Measurements from ENCODE around the gene ACTN1. TPM values are rescaled to one million over a fixed set of nuclear protein-coding genes. Genes with fewer than 3 reads are reported as not detected.
A peak's percentile ranks its signal among the peaks of the same experiment; 100 is the strongest.

Gene ACTN1
- total RNA-seq, 3 donors from 2014 or later = 93.7 to 607 (median 128) TPM

- DNase-seq (no peak), ATAC-seq (no peak)
- no peak overlapping the region for H3K4me3 ChIP-seq
- intact Hi-C loops (cut with DNase I, micrococcal nuclease) = no loop called here
- TF ChIP-seq CTCF (IDR thresholded peaks at IDR 0.05) = no peak
- H3K9me3 ChIP-seq = no peaks in the 10 kb centered on the region
- peaks cover 21% of the 10 kb centered on the region for H3K4me1 ChIP-seq (ENCODE audit: low read depth)
- no peaks in the 10 kb centered on the region for H3K36me3 ChIP-seq (ENCODE audit: low read depth)
These were observed 46.4 kb downstream of the ACTN1 start for GRCh38 chr14:68932686-68933085.

- intact Hi-C loops (cut with DNase I, micrococcal nuclease) = no loop called here
- no peak for TF ChIP-seq CTCF (IDR thresholded peaks at IDR 0.05)
- Histone ChIP-seq H3K4me1 (ENCODE audit: low read depth) (peaks cover 17% of the 10 kb centered on the region), H3K4me3 (no peak overlapping the region), H3K36me3 (ENCODE audit: low read depth) (no peaks in the 10 kb centered on the region), H3K9me3 (no peaks in the 10 kb centered on the region)
- DNase-seq (peak in 1 of 3 donors; percentile 10), ATAC-seq (no peak)
These were observed 46.9 kb downstream of the ACTN1 start for GRCh38 chr14:68932231-68932630.

GRCh38 chr14:68931474-68932051, 47.5 kb downstream of the ACTN1 start:
- no peak for TF ChIP-seq CTCF (IDR thresholded peaks at IDR 0.05)
- intact Hi-C loops (cut with DNase I, micrococcal nuclease) = no loop called here
- no peaks in the 10 kb centered on the region for H3K36me3 ChIP-seq (ENCODE audit: low read depth)
- no peaks in the 10 kb centered on the region for H3K9me3 ChIP-seq
- no peak for ATAC-seq
- DNase-seq = no peak
- peaks cover 17% of the 10 kb centered on the region for H3K4me1 ChIP-seq (ENCODE audit: low read depth)
- H3K4me3 ChIP-seq = no peak overlapping the region

- intact Hi-C loops (cut with DNase I, micrococcal nuclease) = no loop called here
- ATAC-seq (no peak), DNase-seq (no peak)
- H3K36me3 ChIP-seq (ENCODE audit: low read depth) = no peaks in the 10 kb centered on the region
- TF ChIP-seq CTCF (IDR thresholded peaks at IDR 0.05) = no peak
- peaks cover 13% of the 10 kb centered on the region for H3K4me1 ChIP-seq (ENCODE audit: low read depth)
- no peaks in the 10 kb centered on the region for H3K9me3 ChIP-seq
- no peak overlapping the region for H3K4me3 ChIP-seq
These were observed 48.0 kb downstream of the ACTN1 start for GRCh38 chr14:68931063-68931462.

GRCh38 chr14:68929623-68930307, 49.3 kb downstream of the ACTN1 start:
- no peak for DNase-seq
- Histone ChIP-seq H3K9me3 (no peaks in the 10 kb centered on the region), H3K4me3 (no peak overlapping the region), H3K36me3 (ENCODE audit: low read depth) (no peaks in the 10 kb centered on the region), H3K4me1 (ENCODE audit: low read depth) (peaks cover 9% of the 10 kb centered on the region)
- no peak for TF ChIP-seq CTCF (IDR thresholded peaks at IDR 0.05)
- ATAC-seq = no peak
- intact Hi-C loops (cut with DNase I, micrococcal nuclease) = no loop called here

Measured in mucosa of descending colon (tissue), 3 donors.